Stimulated activated CD8-positive, alpha-beta memory T cell treated with anti-CD3 and anti-CD28 coated beads, Interleukin-12 subunit alpha, Interleukin-12 subunit beta, amount 100 ng/mL, for 24 hours (primary cell): ENCODE data around the gene DESI1.
"Not testable (repeated sequence)": the region's sequence is repeated elsewhere in the genome, so short reads cannot be mapped to it uniquely, and the experiment has no call there.

Experiments
- DNase-seq: peaks from one replicate; pipeline ENCODE4 v3.0.0-alpha.2; 2020; ENCODE audit errors: extremely low read depth

Gene DESI1

DNA sequence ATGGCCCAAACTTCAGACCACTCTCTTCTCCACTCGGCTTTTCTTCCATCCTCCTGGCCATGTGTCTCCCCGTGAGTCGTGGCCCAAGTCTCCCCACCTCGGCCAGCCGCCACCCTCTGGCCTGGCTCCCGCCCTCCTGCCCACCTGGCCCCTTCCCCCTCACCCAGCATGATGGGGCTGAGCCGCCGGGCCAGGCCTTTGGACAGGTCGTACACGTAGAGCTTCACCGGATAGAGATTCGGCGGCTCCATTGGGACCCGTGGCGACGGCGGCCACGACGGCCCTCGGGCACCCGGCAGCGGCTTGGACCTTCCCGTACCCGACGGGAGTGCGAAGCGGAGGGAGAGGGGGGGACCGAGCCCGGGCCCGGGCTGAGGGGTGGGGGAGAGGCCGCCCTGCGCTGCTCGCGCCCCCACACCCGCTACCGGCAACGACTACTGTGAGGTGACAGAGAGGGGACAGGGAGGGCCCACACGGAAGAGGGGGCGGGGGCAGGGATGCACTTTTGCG, at the start of gene DESI1:
TSS of gene DESI1 (minus strand) at position 455 of the 510 bp plus-strand sequence. CDS start at position 251, 204 bp downstream.
- DNase-seq: no peak

- DNase-seq: no peak
Observed at GRCh38 chr22:41668971-41669911, 48.4 kb upstream of the DESI1 start.

DNA sequence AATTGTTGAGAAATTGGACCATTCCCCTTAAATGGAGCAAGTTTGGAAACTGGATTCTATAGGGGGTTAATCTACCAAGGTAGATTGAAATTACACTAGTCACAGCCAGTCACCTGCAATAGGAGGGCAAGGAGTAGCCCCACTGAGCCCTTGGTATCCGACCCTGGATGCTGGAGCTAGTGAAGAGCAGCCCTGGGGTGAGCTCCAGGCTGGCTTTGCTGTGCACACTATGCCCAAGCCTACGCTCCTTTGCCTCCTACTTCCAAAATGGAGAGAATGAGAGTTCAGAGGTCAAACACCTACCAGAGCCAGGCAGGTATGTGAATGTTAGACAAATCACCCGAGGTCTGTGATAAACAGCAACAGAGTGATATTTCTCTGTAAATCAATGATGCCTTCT, 44.1 kb upstream of the DESI1 start:
- DNase-seq: no peak

- no peak for DNase-seq
Observed at GRCh38 chr22:41664490-41664889, 43.6 kb upstream of the DESI1 start.

GRCh38 chr22:41663594-41663993, 42.8 kb upstream of the DESI1 start:
- DNase-seq: not testable (repeated sequence)

DNA sequence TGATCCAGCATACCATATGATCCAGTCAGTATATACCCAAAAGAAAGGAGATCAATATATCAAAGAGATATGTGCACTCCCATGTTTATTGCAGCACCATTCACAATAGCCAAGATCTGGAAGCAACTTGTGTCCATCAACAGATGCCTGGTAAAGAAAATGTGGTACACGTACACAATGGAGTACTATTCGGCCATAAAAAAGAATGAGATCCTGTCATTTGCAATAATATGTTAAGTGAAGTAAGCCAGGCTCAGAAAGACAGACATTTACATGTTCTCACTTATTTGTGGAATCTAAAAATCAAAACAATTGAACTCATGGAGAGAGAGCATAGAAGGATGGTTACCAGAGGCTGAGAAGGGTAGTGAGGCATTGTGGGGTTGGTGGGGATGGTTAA, 40.9 kb upstream of the DESI1 start:
- DNase-seq: no peak

DNA sequence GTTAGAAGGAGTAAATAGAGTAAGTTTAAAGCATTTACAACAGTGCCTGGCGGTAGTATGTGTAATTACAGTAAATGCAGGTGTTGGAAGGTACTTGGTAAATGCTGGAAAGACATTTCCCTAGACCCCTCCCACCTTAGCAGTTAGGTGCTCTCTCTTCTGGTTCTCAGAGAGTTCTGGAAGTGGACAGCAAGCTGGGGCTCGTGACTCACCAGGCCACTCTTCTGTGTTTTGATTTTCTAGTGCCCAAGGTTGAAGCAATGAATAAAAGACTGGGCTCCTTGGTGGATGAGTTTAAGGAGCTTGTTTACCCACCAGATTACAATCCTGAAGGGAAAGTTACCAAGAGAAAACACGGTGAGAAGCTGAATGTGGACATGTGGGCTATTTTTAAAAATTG, 40.2 kb upstream of the DESI1 start:
- DNase-seq: no peak

- no peak for DNase-seq
Observed at GRCh38 chr22:41660416-41660815, 39.6 kb upstream of the DESI1 start.

- DNase-seq: no peak
Observed at GRCh38 chr22:41659941-41660340, 39.1 kb upstream of the DESI1 start.

DNA sequence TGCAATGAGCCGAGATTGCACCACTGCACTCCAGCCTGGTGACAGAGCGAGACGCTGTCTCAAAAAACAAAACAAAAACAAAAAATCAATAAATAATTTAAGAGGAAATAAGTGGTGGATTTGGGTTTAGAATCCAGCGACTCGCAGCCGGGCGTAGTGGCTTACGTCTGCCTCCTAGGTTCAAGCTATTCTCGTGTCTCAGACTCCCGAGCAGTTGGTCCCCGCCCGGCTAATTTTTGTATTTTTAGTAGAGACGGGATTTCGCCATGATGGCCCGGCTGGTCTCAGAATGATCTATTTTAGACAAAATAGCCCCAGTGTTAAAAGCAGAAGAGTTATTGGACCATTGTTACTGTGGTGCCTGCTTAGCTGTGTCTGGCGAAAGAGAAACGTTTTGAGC, 38.0 kb upstream of the DESI1 start:
- no peak for DNase-seq

DNA sequence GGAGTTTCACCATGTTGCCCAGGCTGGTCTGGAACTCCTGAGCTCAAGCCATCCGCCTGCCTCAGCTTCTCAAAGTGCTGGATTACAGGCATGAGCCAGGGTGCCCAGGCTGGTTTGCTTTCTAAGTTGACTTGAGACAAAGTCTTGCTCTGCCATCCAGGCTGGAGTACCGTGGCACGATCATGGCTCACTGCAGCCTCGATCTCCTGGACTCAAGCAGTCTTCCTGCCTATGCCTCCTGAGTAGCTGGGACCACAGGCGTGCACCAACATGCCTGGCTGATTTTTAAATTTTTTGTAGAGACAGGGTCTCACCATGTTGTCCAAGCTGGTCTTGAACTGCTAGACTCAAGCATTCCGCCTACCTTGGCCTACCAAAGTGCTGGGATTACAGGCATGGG, 36.9 kb upstream of the DESI1 start:
- DNase-seq: no peak

- DNase-seq: no peak
Observed at GRCh38 chr22:41656556-41656955, 35.7 kb upstream of the DESI1 start.

DNA sequence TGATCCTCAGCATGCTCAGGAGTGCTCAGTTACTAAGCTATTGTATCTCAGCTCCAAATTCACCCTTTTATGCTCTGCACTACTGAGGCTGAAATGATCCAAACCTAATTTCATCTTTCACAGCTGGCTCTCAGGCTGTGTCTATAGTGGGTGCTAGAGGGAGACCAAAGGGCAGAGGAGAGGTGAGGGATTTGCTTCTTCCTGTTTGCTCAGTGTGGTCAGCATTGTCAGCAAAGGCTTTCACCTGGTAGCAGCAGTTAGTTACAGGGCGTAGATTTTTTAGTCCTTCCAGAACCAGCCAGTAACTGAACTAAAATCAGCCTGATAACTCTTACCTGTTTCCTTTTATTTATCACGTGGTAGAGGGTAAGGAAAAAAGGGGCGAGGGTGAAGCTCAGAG, 33.5 kb upstream of the DESI1 start:
- no peak for DNase-seq

- no peak for DNase-seq
Observed at GRCh38 chr22:41650821-41651220, 30.0 kb upstream of the DESI1 start.

- DNase-seq: no peak
Observed at GRCh38 chr22:41650229-41650628, 29.4 kb upstream of the DESI1 start.

DNA sequence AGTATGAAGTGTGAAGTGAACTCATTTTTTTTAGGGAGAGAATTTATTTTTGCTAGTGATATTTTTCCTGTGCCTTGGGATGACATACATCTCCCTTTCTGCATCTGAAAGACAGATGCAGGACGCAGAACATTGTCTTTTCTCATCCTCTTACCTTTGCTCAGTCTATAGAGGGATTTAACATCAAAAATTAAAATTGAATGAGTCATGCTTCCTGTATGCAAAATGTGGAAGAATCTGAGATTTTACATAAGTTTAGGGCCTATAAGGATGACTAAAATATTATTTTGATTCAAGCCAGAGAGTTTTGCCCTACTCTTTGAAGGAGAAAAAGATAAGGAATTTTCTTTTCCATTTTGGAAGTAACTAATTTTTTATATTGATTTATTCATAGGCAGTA, 27.6 kb upstream of the DESI1 start:
- no peak for DNase-seq

GRCh38 chr22:41647771-41648170, 26.9 kb upstream of the DESI1 start:
- DNase-seq: no peak

DNA sequence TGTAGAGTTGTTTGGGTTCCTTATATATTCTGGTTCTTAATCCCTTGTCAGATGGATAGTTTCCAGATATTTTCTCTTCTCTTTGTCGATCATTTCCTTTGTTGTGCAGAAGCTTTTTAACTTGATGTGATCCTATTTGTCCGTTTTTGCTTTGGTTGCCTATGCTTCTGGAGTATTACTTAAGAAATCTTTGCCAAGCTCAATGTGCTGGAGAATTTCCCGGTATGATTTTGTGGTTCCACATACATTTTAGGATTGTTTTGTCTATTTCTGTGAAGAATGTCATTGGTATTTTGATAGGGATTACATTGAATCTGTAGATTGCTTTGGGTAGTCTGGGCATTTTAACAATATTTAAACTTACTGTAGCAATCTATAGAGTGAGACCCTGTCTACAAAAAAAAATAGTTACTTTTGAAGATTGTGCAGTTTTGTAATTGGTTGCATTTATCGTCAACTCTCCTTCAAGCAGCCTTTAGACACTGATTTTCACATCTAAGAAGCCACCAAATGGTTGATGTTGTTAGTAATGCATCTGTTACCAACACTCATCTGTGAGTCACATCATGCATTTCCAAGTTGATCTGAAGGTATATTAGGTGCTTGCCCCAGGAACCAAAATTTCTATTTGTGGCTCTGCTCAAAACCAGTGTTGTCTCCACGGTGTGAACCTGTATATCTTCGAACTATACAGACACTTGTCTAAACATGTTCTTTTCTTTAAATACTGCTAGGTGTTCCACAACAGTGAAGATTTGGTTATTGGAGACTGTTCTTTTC, 21.7 kb upstream of the DESI1 start:
- no peak for DNase-seq

- no peak for DNase-seq
Observed at GRCh38 chr22:41641854-41642253, 21.0 kb upstream of the DESI1 start.

- DNase-seq: no peak
Observed at GRCh38 chr22:41638748-41639147, 17.9 kb upstream of the DESI1 start.

DNA sequence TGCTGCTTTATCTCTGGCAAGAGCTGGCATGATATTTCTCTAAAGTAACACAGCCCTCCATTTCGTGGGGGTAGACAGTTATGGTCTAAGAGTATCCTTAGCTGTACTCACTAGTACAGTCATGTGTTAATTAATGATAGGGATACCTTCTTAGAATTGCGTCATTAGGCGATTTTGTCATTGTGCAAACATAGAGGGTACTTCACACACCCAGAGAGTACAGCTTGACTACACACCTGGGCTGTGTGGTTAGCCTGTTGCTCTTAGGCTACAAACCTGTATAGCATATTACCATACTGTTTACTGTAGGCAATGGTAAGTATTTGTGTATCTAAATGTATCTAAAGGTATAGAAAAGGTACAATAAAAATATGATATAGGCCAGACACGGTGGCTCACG, 17.3 kb upstream of the DESI1 start:
- no peak for DNase-seq

- not testable (repeated sequence) for DNase-seq
Observed at GRCh38 chr22:41637623-41638022, 16.8 kb upstream of the DESI1 start.

- no peak for DNase-seq
Observed at GRCh38 chr22:41636467-41636866, 15.6 kb upstream of the DESI1 start.
